ENCODE data around the gene EIF2A.

EIF2A gene

DNA sequence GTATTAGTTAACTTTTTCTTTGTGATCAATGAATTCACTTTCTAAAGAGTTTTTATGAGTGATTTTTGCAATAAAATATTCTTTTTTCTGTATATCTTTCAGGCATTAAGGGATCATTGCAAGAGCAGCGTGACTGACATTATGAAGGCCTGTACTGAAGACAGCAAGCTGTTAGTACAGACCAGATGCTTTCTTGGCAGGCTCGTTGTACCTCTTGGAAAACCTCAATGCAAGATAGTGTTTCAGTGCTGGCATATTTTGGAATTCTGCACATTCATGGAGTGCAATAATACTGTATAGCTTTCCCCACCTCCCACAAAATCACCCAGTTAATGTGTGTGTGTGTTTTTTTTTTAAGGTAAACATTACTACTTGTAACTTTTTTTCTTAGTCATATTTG, 81.0 kb downstream of the EIF2A start:
- no peak for DNase-seq (ENCODE audit: insufficient read length, low spot score)
- FAIRE-seq = no peak

DNA sequence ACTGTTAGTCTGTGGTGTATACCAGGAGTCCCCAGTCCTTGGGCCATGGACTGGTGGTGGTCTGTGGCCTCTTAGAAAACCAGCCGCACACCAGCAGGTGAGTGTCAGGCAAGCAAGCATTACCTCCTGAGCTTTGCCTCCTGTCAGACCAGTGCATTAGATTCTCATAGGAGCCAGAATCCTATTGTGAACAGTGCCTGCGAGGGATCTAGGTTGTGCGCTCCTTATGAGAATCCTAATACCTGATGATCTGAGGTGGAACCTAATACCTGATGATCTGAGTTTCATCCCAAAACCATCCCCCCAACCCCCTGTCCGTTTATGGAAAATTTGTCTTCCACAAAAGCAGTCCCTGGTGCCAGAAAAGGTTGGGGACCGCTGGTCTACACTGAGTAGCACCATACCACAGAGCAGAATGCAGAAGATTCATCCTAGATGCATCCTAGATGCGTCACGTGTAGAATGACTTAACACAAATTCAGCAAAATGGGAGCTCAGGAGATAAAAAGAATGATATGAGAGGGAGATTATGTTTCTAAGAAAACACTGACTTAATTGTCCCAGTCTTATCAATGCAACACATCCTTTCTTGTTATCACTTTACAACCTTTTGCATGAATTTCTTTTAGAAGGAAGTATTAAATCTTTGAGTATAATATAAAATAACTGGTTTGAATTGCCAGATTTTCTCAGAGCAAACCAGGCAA, 85.1 kb downstream of the EIF2A start:
- no peak for DNase-seq (ENCODE audit: insufficient read length, low spot score)
- no peak for FAIRE-seq

DNA sequence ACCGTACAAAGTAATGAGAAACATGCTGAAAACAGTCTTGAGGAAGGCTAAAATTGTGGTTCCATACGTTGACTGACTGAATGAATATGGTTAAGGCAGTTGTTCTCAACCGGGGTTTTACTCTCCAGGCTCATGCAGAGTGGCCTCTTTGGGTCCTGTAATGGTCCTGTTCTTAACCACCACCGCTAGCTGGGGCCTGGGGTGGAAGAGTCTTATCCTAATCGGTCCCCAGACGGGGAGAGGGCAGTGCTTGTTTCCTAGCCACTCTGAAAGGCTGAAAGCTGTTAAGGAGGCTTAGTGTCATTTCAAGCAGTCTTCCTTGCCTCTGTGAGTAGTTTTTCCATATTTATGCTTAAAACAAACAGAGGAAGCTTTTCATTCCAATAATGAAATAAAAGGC, 88.5 kb downstream of the EIF2A start:
- FAIRE-seq (no peak), DNase-seq (ENCODE audit: insufficient read length, low spot score) (no peak)

DNA sequence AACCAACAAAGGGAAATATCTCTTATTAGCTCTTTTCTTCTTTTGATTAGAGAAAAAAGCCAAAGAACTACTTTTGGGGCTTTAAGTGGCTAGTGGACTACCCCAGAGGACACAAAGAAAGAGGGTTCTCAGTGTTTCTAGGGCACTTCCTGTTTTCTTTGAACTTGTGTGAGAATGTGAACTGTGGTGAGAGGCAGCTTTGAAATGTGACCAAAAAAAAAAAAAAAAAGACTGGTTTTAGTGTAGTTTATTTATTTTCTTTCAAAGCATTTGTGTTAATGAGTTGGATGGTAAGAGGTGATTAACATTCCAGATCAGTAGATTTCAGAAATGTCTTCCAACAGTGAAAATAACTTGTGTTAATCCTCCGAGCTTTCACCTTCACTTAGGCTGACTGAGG, 88.9 kb downstream of the EIF2A start:
- DNase-seq (ENCODE audit: insufficient read length, low spot score) (no peak), FAIRE-seq (peak; percentile 4)

Measured in GM19239 (cell line).